Measurements from ENCODE around the gene G0S2.
"Not testable (repeated sequence)": the region's sequence is repeated elsewhere in the genome, so short reads cannot be mapped to it uniquely, and the experiment has no call there.

Gene G0S2

DNA sequence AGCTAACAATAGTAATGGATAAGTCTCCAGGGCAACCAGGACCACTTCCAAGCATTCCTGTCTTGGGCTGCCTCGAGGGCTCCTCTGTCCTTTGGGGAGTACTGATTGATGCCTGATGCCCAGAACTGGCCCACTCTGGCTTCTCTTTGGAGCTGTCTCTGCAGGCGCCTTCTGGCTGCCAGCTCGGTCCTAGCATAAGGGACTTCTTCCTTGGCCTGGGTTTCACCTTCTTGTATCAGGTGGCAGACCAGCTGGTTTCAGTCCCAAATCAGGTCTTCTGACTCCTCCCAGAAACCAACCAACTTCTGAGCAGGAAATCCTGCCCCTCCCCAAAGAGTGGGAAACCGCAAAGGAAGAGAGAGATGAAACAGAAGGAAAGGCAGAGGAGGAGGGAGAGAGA is 10.6 kb downstream of the G0S2 start:
- no peak for DNase-seq

DNA sequence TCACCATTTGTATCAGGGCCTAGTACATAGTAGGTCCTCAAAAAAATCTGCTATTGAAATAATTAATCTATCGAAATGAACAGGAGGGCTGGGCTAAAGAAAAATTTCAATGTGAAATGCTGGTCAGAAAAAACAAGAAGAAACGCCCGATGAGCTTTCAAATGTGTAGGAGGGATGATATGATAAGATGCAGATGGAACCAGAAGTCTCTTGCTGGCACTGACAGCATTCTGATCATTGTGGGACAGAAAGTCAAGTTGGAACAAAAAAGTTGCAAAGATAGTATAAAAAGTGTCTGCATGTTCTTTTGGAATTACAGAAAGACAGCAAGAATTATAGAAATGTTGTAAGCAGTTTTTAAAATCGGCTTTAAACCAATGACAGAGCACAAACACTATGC is 11.1 kb downstream of the G0S2 start:
- DNase-seq: no peak

DNA sequence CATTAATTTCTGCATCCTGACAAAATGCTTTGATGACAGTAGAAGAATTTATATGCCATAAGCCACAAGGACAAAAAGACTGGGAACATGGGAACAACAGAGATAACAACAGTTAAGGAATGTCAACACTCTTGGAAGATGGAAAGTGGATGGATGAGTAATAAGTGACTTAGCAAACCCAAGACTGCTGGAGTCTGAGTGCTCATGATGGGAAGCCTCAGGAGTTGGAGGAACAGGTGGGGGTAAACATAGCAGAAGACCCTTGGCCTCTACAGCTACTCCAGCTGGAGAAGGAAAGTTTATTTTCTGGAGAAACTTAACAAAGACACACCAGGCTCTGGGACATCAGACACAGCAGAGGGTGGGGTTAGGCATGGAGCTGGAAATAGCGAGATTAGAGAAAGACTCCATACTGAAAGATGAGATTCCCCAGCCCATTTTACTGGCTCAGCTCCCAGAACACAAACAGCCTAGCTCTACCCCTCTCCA is 13.6 kb downstream of the G0S2 start:
- no peak for DNase-seq

DNA sequence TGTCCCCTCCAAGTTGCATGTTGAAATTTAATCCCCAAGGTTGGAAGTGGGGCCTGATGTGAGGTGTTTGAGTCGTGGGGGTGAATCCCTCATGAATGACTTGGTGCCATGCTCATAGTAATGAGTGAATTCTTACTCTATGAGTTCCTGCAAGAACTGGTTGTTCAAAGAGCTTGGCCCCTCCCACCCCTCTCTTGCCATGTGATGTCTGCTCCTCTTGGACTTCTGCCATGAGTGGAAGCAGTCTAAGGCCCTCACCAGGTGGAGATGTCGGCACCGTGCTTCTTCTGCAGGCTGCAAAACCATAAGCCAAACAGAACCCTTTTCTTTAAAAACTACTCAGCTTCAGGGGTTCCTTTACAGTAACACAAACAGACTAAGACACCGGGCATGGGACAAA is 14.3 kb downstream of the G0S2 start:
- DNase-seq: no peak

DNA sequence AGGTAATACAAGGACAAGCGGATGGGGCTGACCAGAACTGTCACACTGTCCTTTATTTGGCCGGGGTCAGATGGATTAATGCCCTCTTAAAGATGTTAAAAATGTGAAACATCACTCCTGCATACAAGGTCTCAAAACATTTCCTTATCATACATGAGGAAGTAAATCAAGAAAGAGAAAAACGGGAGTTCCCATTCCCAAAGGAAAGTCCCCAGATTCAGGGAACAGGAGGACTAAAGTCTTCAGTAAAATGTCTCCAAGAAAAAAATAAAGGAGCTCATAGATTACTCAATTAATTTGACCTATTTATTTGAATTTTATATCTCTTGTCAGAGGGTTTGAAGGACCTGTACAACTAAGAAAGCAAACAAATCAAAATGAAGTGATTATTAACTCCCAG is 16.0 kb downstream of the G0S2 start:
- DNase-seq: no peak

DNA sequence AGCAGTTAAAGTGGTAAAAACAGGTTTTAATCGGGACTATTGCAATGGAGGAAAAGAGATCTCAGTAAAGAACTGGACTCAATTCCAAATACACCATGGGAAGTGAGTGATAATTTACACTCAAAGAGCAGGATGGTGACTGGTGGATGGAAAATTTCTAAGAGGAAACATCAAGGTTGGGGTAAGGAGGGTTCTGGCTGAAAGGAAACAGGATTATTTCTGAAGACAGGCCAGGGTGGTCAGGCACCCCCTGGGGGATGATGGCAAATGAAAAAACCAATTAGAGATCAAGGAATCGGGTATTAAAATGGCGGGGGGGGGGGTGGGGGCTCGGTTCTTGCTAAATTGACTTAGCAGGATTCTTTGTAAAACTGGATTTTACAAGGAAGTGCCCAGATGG is 17.1 kb downstream of the G0S2 start:
- DNase-seq: no peak

DNA sequence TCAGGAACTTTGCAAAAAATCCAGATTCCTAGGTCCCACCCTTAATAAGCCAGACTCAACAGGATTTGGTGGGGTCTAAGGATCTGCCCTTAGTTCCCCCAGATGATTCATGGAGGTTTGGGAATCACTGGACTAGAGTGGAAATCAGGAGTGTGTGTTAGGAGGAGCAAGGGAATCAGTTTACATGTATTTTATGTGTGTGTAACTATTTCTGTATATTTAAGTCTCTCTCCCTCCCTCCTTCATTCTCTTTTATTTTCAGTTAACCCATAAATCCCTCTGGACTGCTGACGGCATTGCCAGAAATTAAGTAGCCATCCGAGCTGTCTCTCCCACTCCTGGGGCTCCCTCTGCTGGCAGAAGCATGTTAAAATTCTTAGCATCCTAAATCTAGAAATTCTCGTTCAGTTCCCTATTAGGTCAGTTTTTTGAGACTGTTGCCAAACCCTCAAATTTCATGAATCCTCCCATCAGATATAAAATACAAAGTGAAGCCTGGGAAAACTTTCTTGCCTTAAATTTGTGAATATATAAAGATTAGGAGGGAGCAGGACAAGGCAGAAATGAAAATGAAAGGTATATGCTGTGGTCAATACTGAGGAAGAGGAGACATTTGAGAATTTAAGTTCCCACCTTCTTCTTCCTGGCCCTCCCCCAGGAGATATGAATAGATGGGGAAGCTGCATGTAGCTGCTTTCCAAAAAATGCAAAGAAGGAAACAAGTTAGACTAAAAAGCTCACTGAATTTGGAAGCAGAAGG is 17.7 kb downstream of the G0S2 start:
- DNase-seq: no peak

DNA sequence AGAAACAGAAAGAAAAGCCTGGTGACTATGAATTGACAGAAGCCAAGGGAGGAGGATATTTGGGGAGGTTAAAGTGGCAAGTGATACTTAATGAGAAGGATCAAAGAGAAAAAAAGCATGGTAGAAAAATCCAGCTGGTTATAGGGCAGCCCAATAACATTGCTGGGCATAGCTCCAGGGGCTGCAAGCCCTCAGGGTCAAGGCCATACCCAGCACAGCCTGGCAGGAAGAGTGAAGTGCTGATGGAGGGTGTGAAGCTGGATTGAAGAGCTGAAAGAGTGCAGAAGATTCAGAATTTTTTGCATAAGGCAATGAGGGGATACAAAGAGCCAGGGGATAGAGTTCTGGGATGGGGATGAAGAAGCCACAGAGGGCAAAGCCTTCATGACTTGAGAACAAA is 21.5 kb downstream of the G0S2 start:
- DNase-seq: no peak

DNA sequence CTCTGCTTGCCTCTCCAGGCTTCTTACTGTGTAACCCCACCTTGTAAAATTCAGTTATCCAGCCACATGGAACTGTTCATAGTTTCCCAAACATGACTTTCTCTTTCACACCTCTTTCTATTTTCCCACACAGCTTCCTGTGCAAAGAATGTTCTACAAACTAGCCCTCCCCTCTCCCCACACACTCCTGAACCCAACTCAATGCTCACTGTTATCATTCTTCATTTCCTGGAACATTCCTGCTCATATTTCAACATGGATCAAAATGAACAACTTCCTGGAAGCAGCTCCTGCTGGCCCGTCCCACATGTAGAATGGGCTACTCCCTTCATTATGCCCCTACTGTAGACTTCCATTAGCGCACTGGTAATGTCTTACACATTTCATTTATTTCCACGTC is 21.9 kb downstream of the G0S2 start:
- DNase-seq: no peak

DNA sequence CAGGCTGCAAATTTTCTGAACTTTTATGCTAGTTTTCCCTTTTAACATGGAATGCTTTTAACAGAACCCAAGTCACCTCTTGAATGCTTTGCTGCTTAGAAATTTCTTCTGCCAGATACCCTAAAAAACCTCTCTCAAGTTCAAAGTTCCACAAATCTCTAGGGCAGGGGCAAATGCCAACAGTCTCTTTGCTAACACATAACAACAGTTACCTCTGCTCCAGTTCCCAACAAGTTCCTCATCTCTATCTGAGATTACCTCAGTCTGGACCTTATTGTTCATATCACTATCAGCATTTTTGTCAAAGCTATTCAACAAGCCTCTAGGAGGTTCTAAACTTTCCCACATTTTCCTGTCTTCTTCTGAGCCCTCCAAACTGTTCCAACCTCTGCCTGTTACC is 25.5 kb downstream of the G0S2 start:
- DNase-seq: not testable (repeated sequence)

DNA sequence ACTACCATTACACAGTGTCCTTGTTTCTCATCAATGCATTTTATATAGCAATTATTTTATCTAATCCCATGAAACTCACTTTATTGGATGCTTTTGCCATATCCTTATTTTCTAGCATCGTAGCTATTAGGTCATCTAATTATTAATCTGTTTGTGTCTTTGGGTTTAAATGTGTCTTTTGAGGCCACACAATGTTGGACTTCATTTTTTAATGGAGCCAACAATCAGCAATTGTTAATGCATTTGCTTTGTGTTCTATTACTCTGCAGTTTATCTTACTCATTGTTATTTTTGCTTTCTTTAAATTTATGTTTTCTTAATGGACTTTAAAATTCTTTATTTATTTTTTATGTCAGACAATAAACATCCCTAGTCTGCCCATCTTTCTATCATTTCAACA is 27.6 kb downstream of the G0S2 start:
- DNase-seq: no peak

DNA sequence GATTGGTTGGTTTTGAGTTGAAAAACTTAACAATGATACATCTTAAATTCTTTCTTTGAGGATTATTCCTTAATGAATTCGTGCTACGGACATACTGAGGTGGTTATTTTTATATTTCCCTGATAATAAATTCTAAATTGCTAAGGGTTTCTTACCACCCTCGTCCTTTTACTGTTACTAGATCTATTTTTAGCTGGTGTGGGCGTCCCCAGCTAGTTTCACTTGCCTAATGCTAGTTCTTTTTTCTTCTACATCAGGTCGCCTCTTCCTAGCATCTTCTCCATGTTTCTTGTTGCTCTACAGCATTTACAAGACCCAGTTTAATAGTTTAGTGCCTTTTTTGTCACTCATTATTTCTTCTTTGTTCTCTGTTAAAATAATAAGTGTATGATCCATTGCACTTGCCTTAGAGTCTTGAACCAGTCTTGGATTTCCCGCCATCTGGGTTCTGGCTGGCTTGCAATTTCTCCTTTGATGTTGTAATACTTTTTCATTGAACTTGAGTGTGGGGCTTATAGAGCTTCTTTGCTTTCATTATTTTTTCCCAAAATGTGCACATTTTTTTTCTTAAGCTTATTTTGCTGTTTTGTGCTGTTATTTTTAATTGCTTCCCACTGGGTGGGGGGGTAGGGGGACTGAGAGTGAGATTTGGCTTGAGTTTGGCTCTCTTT is 28.8 kb downstream of the G0S2 start:
- no peak for DNase-seq

DNA sequence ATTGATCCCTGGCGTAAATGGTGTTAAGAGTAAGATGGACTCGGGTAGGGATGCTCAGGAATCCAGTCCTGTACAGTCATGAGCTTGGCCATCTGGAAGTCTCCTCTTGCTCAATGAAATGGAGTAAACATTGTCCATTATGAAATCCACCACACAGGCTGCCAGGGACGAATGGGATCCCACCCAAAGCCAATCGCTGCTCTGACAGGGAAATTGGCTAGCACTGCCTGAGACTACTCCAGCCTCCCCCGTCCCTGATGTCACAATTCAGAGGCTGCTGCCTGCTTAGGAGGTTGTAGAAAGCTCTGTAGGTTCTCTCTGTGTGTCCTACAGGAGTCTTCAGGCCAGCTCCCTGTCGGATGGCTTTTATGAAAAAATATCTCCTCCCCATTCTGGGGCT is 29.4 kb downstream of the G0S2 start, which contains the start of gene HSD11B1:
TSS of gene HSD11B1 (plus strand) at position 263 of the 400 bp plus-strand sequence. CDS start at position 360, 97 bp downstream.
- DNase-seq: no peak

DNA sequence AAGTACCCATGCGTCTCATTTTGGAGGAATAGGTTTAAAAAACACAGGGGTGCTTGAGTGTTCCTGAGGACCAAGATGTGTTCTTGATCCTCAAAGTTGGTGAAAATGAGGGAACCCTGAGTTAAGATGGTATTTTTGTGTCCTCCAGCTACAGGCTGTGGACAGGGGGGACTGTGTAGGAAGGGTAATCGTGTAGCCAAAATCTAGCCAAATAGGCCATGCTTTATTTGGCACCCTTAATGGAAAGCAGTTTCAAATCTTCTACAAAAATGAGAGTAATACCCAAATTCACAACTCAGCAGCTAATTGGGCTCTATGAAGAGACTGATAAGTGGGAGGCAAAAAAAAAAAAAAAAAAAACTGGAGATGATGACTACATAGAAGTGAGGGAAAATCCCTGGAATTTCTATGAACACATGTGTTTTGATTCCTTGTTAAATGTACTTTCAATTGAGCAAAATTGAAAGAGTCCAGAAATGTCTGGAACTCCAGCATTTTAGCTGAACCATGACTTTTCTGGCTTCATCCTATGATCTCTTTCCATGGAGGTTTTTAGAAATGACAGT is 29.9 kb downstream of the G0S2 start:
- DNase-seq: no peak

DNA sequence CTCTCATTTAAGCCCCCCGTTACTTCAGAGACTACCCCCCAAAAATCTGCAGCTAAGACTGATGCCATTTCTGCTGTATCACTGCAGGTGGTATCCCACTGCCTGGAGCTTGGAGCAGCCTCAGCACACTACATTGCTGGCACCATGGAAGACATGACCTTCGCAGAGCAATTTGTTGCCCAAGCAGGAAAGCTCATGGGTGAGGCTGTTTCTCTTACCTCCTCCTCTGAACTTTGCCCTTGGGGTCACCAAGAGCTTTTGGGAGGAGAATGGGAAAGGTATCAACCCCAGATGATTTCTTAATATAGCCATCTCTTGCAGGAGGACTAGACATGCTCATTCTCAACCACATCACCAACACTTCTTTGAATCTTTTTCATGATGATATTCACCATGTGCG is 31.4 kb downstream of the G0S2 start:
- DNase-seq: no peak

DNA sequence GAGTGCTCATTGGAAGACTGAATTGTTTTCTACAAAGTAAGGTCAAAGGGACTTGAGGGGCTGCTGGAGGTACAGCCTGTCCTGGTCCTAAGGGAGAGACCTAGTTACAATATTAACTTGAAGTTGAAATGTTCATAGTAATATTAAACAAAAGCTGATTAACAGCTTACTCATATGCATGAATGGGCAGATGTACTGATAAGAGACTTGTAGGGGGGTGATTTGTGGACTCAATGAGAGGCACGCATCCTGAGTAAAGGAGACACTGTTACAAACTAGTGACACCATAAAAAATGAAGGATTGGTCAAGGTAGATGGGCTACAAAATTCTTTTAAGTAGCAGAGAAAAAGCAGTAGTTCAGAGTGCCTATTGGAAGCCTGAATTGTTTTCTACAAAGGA is 32.1 kb downstream of the G0S2 start:
- DNase-seq: no peak

DNA sequence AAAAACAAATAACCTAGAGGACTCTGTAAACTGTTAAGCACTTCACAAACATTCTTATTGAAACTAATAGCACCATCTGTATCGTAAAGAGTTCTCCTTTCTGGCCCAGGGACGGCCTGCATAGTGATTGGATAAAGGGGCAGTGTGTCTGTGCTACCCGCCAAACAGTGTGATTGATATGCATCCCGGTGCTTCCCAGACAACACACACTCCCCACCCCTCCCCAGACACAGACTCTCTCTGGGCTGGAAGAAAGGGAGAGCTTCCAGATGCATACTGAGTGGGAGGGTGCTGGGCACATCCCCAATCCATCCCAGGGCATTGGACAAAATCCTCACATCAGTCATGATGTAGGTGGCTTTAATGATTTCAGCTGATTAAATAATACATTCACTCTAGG is 33.1 kb downstream of the G0S2 start:
- DNase-seq: no peak

DNA sequence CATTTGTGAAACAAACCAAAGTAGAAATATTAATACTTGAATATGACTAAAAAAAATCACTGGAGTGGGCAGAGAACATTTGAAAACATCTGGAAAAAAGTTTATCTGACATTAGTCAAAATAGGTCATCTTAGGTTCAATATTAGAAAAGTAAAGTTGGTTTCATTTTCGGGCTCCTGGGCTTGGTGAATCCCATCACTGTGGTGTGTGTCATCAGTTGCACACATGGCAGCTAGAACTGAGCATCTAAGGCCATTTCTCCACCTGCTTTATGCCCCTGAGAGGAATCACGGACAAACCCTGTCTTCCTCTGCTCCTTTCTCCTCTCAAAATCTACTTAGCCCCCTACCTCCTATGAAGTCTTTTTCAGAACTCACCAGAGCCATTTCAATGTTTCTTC is 34.9 kb downstream of the G0S2 start:
- no peak for DNase-seq

DNA sequence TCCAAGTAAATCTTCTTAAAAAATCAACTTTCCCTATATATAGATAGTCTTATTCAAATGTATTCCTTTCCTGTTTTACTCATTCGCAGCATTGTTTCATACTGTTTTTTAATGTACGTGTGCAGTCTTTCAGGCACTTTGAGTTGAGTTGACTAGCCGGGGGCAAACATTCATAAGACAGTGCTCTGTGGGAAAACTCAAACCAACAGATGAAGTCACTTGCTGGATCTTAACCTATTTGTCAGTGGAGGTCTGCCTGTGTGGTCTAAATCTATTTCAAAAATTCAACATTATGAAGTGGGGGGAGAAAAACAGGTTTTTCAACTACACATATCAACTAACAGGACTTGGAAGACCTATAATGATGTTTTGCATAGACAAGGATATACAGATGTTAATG is 35.6 kb downstream of the G0S2 start:
- no peak for DNase-seq

DNA sequence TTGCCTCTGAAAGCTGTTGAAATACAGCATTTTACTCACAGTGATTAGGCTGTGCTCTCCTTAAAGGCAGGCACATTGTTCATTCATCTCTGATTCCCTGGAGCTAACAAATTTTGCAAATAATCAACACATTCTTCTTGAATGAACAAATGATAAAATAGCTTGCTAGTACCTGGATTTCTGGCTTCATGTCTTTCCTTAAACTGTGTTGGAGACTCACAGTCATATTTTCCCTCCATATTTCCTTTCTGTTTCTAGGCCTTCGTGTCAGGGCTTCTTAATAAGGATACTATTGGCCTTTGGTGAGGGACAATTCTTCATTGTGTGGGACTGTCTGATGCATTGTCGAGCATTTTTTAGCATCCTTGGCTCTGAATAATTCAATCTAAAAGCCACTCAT is 39.1 kb downstream of the G0S2 start:
- no peak for DNase-seq

DNA sequence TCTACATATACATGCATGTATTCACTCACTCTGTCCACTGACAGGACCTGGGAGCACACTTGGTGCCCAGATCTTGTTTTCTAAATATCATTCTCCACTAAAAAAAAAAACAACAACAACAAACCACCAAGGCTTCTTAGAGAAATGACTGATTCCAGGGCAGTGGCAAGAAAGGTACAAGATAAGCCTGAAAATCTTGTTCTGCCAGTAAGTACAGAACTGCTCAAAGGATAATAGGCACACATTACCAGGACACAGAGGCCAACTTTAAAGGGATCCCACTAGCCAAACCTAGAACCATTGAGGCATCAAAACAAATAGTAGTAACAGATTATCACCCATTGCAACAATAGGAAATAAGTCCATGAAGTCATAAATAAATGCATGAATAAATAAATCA is 40.1 kb downstream of the G0S2 start:
- no peak for DNase-seq

DNA sequence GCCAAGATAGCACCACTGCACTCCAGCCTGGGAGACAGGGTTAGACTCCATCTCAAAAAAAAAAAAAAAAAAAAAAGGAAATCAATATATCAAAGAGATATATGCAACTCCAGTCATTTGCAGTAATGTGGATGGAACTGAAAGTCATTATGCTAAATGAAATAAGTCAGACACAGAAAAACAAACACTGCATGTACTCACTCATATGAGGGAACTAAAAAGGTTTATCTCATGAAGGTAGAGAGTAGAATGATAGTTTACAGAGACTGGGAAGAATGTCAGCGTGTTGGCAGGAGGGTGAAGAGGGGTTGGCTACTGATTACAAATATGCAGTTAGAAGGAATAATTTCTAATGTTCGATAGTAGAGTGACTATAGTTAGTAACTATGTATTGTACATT is 42.6 kb downstream of the G0S2 start:
- no peak for DNase-seq

DNA sequence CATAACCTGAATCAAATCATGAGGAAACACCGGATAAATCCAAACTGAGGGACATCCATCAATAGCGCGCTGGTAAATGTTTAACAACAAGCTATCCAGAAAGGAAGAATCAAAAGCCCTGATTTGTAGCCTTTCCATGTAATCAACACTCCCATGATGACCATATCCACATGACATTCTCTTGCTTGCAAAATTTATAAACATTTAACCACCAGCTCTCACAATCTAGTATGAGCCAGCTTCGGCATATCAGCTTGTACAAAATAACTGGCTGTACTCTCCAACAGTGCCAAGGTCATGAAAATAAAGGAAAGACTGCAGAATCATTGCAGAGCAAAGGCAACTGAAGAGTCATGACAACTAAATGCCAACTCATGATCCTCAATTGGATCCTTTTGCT is 45.1 kb downstream of the G0S2 start:
- no peak for DNase-seq

DNA sequence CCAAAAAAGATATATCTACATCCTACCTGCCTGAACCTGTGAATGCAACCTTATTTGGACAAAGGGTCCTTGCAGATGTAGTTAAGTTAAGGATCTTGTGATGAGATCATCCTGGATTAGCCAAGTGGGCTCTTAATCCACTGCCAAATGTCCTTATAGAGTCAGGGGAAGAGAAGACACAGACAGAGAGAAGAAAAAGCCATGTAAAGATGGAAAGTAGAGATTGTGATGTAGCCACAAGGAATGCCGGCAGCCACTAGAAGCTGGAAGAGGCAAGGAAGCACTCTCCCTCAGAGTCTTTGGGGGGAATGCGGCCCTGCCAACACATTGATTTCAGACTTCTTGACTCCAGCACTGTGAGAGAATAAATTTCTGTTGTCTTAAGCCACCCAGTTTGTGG is 45.6 kb downstream of the G0S2 start:
- no peak for DNase-seq

All from NCI-H187 treated with DMSO at 0.1 percent for 48 hours (cell line).